Panc1 (cell line): ENCODE data around the gene TJP2. TPM values are rescaled to one million over a fixed set of nuclear protein-coding genes. Genes with fewer than 3 reads are reported as not detected.

Experiments
- ATAC-seq: fragments of 200-7000 bp; cut with Tn5 transposase; 2 replicates; pipeline ENCODE4 v1.9.1; 2020; ENCODE audit warnings: mild to moderate bottlenecking, moderate library complexity
- BruUV-seq: library from RNA; stranded (reverse); fragments of 400-500 nt; replicated peaks from 2 replicates; lab custom pipeline; 2021; lab: Mats Ljungman, UMichigan
- CTCF ChIA-PET: fragments of 300-600 bp; sonication (Branson Sonifier 250); formaldehyde crosslinking; loops from one replicate; lab custom pipeline; 2022; ENCODE audit warnings: antibody characterized with exemption; lab: Charles Lee
- POLR2A ChIA-PET: fragments of 300-600 bp; sonication (Branson Sonifier 250); formaldehyde crosslinking; loops from one replicate; lab custom pipeline; 2022; ENCODE audit warnings: antibody characterized with exemption; lab: Charles Lee
- DNase-seq: peaks from one replicate; pipeline ENCODE4 v3.0.0-alpha.2; 2010; ENCODE audit warnings: low read depth, low spot score
- H3K27ac ChIP-seq: 2 replicates; pipeline ENCODE4 v1.5.1; 2011; ENCODE audit warnings: mild to moderate bottlenecking, low read length, inconsistent platforms
- H3K27me3 ChIP-seq: fragments of 200-500 bp; sonication (Bioruptor generic); 2 replicates; pipeline ENCODE4 v1.6.0; 2014; ENCODE audit warnings: low read length, inconsistent platforms; ENCODE audit not compliant: control insufficient read depth, insufficient read depth
- H3K36me3 ChIP-seq: fragments of 200-500 bp; sonication (Bioruptor generic); 2 replicates; pipeline ENCODE4 v1.5.1; 2014; ENCODE audit warnings: inconsistent platforms, mild to moderate bottlenecking, low read length, moderate library complexity; ENCODE audit not compliant: control insufficient read depth, insufficient read depth
- H3K4me1 ChIP-seq: 2 replicates; pipeline ENCODE4 v1.5.1; 2011; ENCODE audit warnings: inconsistent platforms, mild to moderate bottlenecking, low read length, moderate library complexity; ENCODE audit not compliant: control insufficient read depth, insufficient read depth
- H3K4me3 ChIP-seq, 2 experiments: 2 replicates each; pipeline ENCODE4 v1.5.1; 2011 to 2012; ENCODE audit warnings: low read depth in 2 of 2, low read length in 2 of 2, mild to moderate bottlenecking in 2 of 2, inconsistent platforms in 1 of 2, moderate library complexity in 1 of 2
- H3K9me3 ChIP-seq: fragments of 200-500 bp; sonication (Bioruptor generic); 2 replicates; pipeline ENCODE4 v1.5.1; 2014; ENCODE audit warnings: low read depth, mild to moderate bottlenecking, inconsistent platforms, low read length, moderate library complexity; ENCODE audit not compliant: control insufficient read depth, insufficient read depth
- POLR2AphosphoS5 ChIP-seq: IDR thresholded peaks from 2 replicates; pipeline ENCODE4 v1.6.1; 2012; ENCODE audit warnings: mild to moderate bottlenecking, low read depth, low read length, moderate library complexity
- REST ChIP-seq, 2 experiments: IDR thresholded peaks; 2 replicates each; pipeline ENCODE4 v1.6.1; 2011 to 2012; ENCODE audit warnings: low read depth in 2 of 2, control low read depth in 1 of 2, low read length in 1 of 2, mild to moderate bottlenecking in 1 of 2, moderate library complexity in 1 of 2; ENCODE audit not compliant: insufficient read depth in 1 of 2
- SIN3A ChIP-seq: IDR thresholded peaks from 2 replicates; pipeline ENCODE4 v1.6.1; 2012; ENCODE audit warnings: low read depth, mild to moderate bottlenecking, low read length, moderate library complexity, borderline replicate concordance; ENCODE audit not compliant: insufficient read depth
- TCF7L2 ChIP-seq: IDR thresholded peaks from 2 replicates; pipeline ENCODE4 v1.6.1; 2011; ENCODE audit warnings: mild to moderate bottlenecking, low read depth, low read length, inconsistent platforms
- in situ Hi-C: cut with HindIII; loops from 2 replicates; pipeline ENCODE4 v1.10.0; 2016; ENCODE audit warnings: low sequenced_read_pairs, low pct_unique_long_range_greater_than_20kb
- intact Hi-C: fragments of 100-400 bp; cut with micrococcal nuclease; formaldehyde crosslinking; loops from one replicate; pipeline ENCODE4 v1.10.0; 2022; ENCODE audit not compliant: unreplicated experiment
- total RNA-seq: library from RNA; stranded (reverse); gene quantifications from one replicate; pipeline ENCODE4 v1.2.1, GENCODE V29; 2021; ENCODE audit not compliant: unreplicated experiment
- TF ChIP-seq, protein P1 (sequence below): fragments of 450-650 bp; IDR thresholded peaks from 2 replicates; pipeline ENCODE4 v1.5.1; 2017; ENCODE audit warnings: mild to moderate bottlenecking

The TJP2 gene
- total RNA-seq, 1 experiment from 2014 or later: 40.2 TPM

DNA sequence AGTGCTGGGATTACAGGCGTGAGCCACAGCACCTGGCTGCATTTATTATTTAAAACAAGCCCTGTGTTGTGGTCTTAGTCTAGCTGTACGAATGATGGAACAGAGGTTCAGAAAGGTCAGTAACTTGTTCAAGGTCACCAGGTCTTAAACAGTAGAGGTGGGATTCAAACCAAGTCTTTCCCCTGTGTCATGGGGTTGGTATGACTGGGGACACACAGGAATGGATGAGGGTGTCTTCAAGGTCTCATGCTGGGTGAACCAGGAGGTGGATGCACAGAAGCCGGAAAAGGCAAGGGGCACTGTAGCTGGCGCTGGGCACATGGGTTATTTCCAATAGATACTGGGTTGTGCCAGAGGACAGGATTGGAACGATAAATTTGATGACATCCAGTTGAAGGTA is 32.2 kb upstream of the TJP2 start:
- no peak overlapping the region for H3K4me3 ChIP-seq
- ChIA-PET CTCF (interaction anchor here (0.6 kb wide), 1 partner anchor 30 kb away, joined by 3 read pairs; no protein-coding TSS in a partner anchor), POLR2A (no interaction called here)
- H3K27ac ChIP-seq: no peak overlapping the region
- intact Hi-C loops (no loop called here), in situ Hi-C loops (no loop called here)
- H3K4me1 ChIP-seq: no peaks in the 10 kb centered on the region; the same call in 1 of the 2 replicates
- no peaks in the 10 kb centered on the region for H3K9me3 ChIP-seq
- no peaks in the 10 kb centered on the region for H3K27me3 ChIP-seq
- BruUV-seq: no TSS peak
- TF ChIP-seq, protein P1, sequence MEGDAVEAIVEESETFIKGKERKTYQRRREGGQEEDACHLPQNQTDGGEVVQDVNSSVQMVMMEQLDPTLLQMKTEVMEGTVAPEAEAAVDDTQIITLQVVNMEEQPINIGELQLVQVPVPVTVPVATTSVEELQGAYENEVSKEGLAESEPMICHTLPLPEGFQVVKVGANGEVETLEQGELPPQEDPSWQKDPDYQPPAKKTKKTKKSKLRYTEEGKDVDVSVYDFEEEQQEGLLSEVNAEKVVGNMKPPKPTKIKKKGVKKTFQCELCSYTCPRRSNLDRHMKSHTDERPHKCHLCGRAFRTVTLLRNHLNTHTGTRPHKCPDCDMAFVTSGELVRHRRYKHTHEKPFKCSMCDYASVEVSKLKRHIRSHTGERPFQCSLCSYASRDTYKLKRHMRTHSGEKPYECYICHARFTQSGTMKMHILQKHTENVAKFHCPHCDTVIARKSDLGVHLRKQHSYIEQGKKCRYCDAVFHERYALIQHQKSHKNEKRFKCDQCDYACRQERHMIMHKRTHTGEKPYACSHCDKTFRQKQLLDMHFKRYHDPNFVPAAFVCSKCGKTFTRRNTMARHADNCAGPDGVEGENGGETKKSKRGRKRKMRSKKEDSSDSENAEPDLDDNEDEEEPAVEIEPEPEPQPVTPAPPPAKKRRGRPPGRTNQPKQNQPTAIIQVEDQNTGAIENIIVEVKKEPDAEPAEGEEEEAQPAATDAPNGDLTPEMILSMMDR: no peak
- TF ChIP-seq POLR2AphosphoS5: no peak
- no peak for TF ChIP-seq REST (IDR thresholded peaks at IDR 0.05; ENCODE audit: insufficient read depth in 1 of 2, low read depth in 2 of 2, low read length in 1 of 2)
- no peak for TF ChIP-seq SIN3A
- no peak for TF ChIP-seq TCF7L2
- H3K36me3 ChIP-seq: no peaks in the 10 kb centered on the region
- ATAC-seq (no peak), DNase-seq (no peak)

DNA sequence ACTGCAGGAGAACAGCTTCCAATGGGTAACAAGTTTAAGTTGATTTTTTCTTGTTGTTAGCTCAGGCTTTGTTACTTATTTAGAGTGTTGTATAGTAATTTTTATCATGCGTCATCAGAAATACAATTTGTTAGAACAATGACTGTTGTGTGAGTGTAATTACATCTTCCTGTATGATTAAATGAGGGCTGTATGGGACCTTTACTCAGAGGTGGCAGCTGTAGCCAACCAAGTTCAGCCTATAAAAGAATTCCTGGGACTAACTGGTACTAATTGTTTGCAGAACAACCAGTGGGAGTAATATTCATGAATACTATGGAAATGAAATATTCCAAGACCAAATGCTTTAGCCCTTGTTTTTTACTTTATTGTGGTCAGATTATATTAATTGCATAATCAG is 30.8 kb upstream of the TJP2 start:
- Histone ChIP-seq H3K27ac (no peak overlapping the region), H3K9me3 (no peaks in the 10 kb centered on the region), H3K4me1 (no peaks in the 10 kb centered on the region; the same call in 1 of the 2 replicates), H3K36me3 (no peaks in the 10 kb centered on the region), H3K27me3 (no peaks in the 10 kb centered on the region), H3K4me3 (no peak overlapping the region)
- ChIA-PET CTCF (no interaction called here), POLR2A (no interaction called here)
- in situ Hi-C loops: no loop called here
- ATAC-seq (no peak), DNase-seq (no peak)
- TF ChIP-seq TCF7L2 (no peak), POLR2AphosphoS5 (no peak), REST (IDR thresholded peaks at IDR 0.05; ENCODE audit: insufficient read depth in 1 of 2, low read depth in 2 of 2, low read length in 1 of 2) (no peak), SIN3A (no peak)
- TF ChIP-seq, protein P1: no peak
- intact Hi-C loops: no loop called here
- BruUV-seq: no TSS peak
